HEK293 (cell line): ENCODE data around the gene AOC3.

Experiments used
- CTCF ChIA-PET: fragments of 350-600 bp; formaldehyde crosslinking; extraction: SDS; loops from one replicate; lab custom pipeline; 2021; ENCODE audit warnings: antibody characterized with exemption; lab: Yijun Ruan, JAX
- POLR2A ChIA-PET: fragments of 300-600 bp; formaldehyde crosslinking; extraction: SDS; loops from one replicate; lab custom pipeline; 2020; ENCODE audit warnings: antibody characterized with exemption, inconsistent platforms; lab: Yijun Ruan, JAX
- H3K27ac ChIP-seq: fragments of 200-500 bp; sonication (Bioruptor generic); 2 replicates; pipeline ENCODE4 v1.5.1; 2014; ENCODE audit warnings: low read depth, low read length, control low read depth, inconsistent platforms; ENCODE audit errors: extremely low read depth
- H3K36me3 ChIP-seq, 2 experiments: fragments of 200-500 bp in 1 of 2; sonication (Bioruptor generic) in 1 of 2; 1 replicate in 1 of 2; 2 replicates in 1 of 2; pipeline ENCODE4 v1.5.1; 2014 to 2017; ENCODE audit warnings: inconsistent platforms in 2 of 2, low read length in 2 of 2; ENCODE audit not compliant: control insufficient read depth in 2 of 2, insufficient read depth in 1 of 2
- H3K4me1 ChIP-seq: fragments of 200-500 bp; sonication (Bioruptor generic); 2 replicates; pipeline ENCODE4 v1.5.1; 2014; ENCODE audit warnings: mild to moderate bottlenecking, low read length, inconsistent platforms; ENCODE audit not compliant: control insufficient read depth, insufficient read depth
- H3K4me3 ChIP-seq: 2 replicates; pipeline ENCODE4 v1.5.1; 2011; ENCODE audit warnings: low read depth, mild to moderate bottlenecking, control low read depth, low read length, moderate library complexity
- H3K9me3 ChIP-seq: fragments of 200-500 bp; sonication (Bioruptor generic); 2 replicates; pipeline ENCODE4 v1.5.1; 2014; ENCODE audit warnings: low read depth, low read length, inconsistent platforms; ENCODE audit not compliant: control insufficient read depth, insufficient read depth
- FEZF1 ChIP-seq: fragments of 450-650 bp; formaldehyde crosslinking; IDR thresholded peaks from 2 replicates; pipeline ENCODE4 v1.5.1; 2016; ENCODE audit warnings: missing biosample characterization, missing genetic modification characterization
- GLI2 ChIP-seq: fragments of 450-650 bp; formaldehyde crosslinking; IDR thresholded peaks from 2 replicates; pipeline ENCODE4; 2017; ENCODE audit warnings: missing biosample characterization, missing genetic modification characterization, low read depth, borderline replicate concordance
- GLIS2 ChIP-seq: fragments of 450-650 bp; formaldehyde crosslinking; IDR thresholded peaks from 2 replicates; pipeline ENCODE4 v1.5.1; 2016; ENCODE audit warnings: missing biosample characterization, missing genetic modification characterization
- IKZF3 ChIP-seq: fragments of 450-650 bp; IDR thresholded peaks from 2 replicates; pipeline ENCODE4 v1.5.0; 2018; ENCODE audit warnings: missing biosample characterization, mild to moderate bottlenecking, missing genetic modification characterization, moderate library complexity
- PRDM1 ChIP-seq: fragments of 450-650 bp; formaldehyde crosslinking; IDR thresholded peaks from 2 replicates; pipeline ENCODE4; 2016; ENCODE audit warnings: missing biosample characterization, missing genetic modification characterization
- ZBTB20 ChIP-seq: fragments of 450-650 bp; formaldehyde crosslinking; IDR thresholded peaks from 2 replicates; pipeline ENCODE4 v1.5.1; 2016; ENCODE audit warnings: missing biosample characterization, missing genetic modification characterization
- ZFHX2 ChIP-seq: fragments of 450-650 bp; formaldehyde crosslinking; conservative IDR thresholded peaks from 2 replicates; pipeline ENCODE4 v1.5.1; 2016; ENCODE audit warnings: missing biosample characterization, missing genetic modification characterization
- ZNF133 ChIP-seq: fragments of 450-650 bp; formaldehyde crosslinking; IDR thresholded peaks from 2 replicates; pipeline ENCODE4 v1.5.1; 2016; ENCODE audit warnings: missing biosample characterization, missing genetic modification characterization
- ZNF169 ChIP-seq: fragments of 450-650 bp; formaldehyde crosslinking; IDR thresholded peaks from 2 replicates; pipeline ENCODE4 v1.5.1; 2016; ENCODE audit warnings: missing biosample characterization, missing genetic modification characterization
- ZNF18 ChIP-seq: fragments of 450-650 bp; formaldehyde crosslinking; IDR thresholded peaks from 2 replicates; pipeline ENCODE4 v1.5.1; 2016; ENCODE audit warnings: missing biosample characterization, missing genetic modification characterization
- ZNF280C ChIP-seq: fragments of 450-650 bp; formaldehyde crosslinking; IDR thresholded peaks from 2 replicates; pipeline ENCODE4 v1.5.1; 2016; ENCODE audit warnings: missing biosample characterization, missing genetic modification characterization
- ZNF391 ChIP-seq: fragments of 450-650 bp; formaldehyde crosslinking; IDR thresholded peaks from 2 replicates; pipeline ENCODE4 v1.5.1; 2016; ENCODE audit warnings: low read depth, missing biosample characterization, missing genetic modification characterization, borderline replicate concordance
- ZNF433 ChIP-seq: fragments of 450-650 bp; formaldehyde crosslinking; IDR thresholded peaks from 2 replicates; pipeline ENCODE4 v1.5.1; 2016; ENCODE audit warnings: missing biosample characterization, missing genetic modification characterization, low read depth
- ZNF521 ChIP-seq: fragments of 450-650 bp; formaldehyde crosslinking; IDR thresholded peaks from 2 replicates; pipeline ENCODE4 v1.5.1; 2017; ENCODE audit warnings: missing biosample characterization, mild to moderate bottlenecking, missing genetic modification characterization
- ZNF596 ChIP-seq: fragments of 450-650 bp; IDR thresholded peaks from 2 replicates; pipeline ENCODE4 v1.5.0; 2018; ENCODE audit warnings: missing biosample characterization, mild to moderate bottlenecking, missing genetic modification characterization, moderate library complexity
- ZNF654 ChIP-seq: fragments of 450-650 bp; formaldehyde crosslinking; IDR thresholded peaks from 2 replicates; pipeline ENCODE4 v1.5.1; 2016; ENCODE audit warnings: low read depth, missing biosample characterization, missing genetic modification characterization
- ZNF660 ChIP-seq: fragments of 450-650 bp; IDR thresholded peaks from 2 replicates; pipeline ENCODE4 v1.5.1; 2018; ENCODE audit warnings: missing biosample characterization, mild to moderate bottlenecking, missing genetic modification characterization
- ZNF664 ChIP-seq: fragments of 450-650 bp; formaldehyde crosslinking; IDR thresholded peaks from 2 replicates; pipeline ENCODE4 v1.5.1; 2016; ENCODE audit warnings: missing biosample characterization, missing genetic modification characterization
- ZNF777 ChIP-seq: fragments of 450-650 bp; formaldehyde crosslinking; IDR thresholded peaks from 2 replicates; pipeline ENCODE4 v1.5.1; 2017; ENCODE audit warnings: missing biosample characterization, missing genetic modification characterization, borderline replicate concordance
- ZXDB ChIP-seq: fragments of 450-650 bp; formaldehyde crosslinking; IDR thresholded peaks from 2 replicates; pipeline ENCODE4 v1.5.1; 2016; ENCODE audit warnings: missing biosample characterization, missing genetic modification characterization
- TF ChIP-seq, protein P1 (sequence below): fragments of 450-650 bp; formaldehyde crosslinking; IDR thresholded peaks from 2 replicates; pipeline ENCODE4 v1.5.1; 2016; ENCODE audit warnings: missing biosample characterization, missing genetic modification characterization, low read depth
- TF ChIP-seq, protein P2 (sequence below): fragments of 450-650 bp; formaldehyde crosslinking; IDR thresholded peaks from 2 replicates; pipeline ENCODE4 v1.5.1; 2017; ENCODE audit warnings: missing biosample characterization, missing genetic modification characterization

Gene AOC3

DNA sequence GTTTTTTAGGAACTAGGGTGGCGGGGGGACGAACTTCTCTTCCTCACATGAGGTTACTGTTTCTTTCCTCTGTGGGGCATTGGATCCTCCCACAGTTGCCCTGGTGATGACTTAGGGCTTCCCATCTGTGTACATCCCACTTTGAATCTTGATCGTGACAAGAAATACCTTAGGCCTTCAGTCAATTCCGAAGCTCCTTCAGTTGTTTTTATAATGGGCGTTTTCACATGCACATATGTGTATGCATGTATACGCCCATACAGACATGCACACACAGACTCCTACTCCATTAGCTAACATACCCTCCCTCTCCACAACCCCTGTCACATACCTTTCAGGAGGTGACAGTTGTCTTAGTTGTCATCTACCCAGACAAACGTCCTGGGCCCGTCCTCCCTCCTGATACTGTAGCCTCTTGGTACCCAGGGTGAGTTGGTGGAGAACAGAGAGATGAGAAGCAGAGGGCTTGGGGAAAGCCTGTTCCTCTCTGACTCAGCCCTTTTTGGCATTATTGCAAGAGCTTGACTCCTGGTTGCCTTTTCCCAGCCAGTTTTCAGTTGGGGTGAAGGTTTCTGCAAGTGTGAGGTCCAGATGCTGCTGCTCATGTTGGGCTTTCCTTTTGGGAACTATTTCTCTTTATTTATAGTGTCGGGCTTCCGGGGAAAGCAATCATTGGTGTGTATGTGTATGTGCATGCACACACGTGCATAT, 8.9 kb upstream of the AOC3 start:
- Histone ChIP-seq H3K27ac (no peak overlapping the region), H3K36me3 (peaks cover 47 to 87% of the 10 kb centered on the region in 2 experiments), H3K4me3 (no peak overlapping the region), H3K4me1 (no peaks in the 10 kb centered on the region), H3K9me3 (no peaks in the 10 kb centered on the region)
- ChIA-PET POLR2A (interaction anchor here (0.6 to 4.7 kb wide), 4 partner anchors 8 to 265 kb away, joined by 3 to 25 read pairs (median 3); partner anchors contain the start of genes PSME3 and RPL27), CTCF (interaction anchor here (0.5 to 5.4 kb wide), 21 partner anchors 8 to 554 kb away, joined by 3 to 81 read pairs (median 5); partner anchors contain the start of genes IFI35, PSME3 and RPL27)
- no peak for TF ChIP-seq ZNF521 (tag by site-specific recombination)
- TF ChIP-seq, protein P1, sequence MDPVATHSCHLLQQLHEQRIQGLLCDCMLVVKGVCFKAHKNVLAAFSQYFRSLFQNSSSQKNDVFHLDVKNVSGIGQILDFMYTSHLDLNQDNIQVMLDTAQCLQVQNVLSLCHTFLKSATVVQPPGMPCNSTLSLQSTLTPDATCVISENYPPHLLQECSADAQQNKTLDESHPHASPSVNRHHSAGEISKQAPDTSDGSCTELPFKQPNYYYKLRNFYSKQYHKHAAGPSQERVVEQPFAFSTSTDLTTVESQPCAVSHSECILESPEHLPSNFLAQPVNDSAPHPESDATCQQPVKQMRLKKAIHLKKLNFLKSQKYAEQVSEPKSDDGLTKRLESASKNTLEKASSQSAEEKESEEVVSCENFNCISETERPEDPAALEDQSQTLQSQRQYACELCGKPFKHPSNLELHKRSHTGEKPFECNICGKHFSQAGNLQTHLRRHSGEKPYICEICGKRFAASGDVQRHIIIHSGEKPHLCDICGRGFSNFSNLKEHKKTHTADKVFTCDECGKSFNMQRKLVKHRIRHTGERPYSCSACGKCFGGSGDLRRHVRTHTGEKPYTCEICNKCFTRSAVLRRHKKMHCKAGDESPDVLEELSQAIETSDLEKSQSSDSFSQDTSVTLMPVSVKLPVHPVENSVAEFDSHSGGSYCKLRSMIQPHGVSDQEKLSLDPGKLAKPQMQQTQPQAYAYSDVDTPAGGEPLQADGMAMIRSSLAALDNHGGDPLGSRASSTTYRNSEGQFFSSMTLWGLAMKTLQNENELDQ, result no peak

- POLR2A ChIA-PET, result interaction anchor here (1.0 to 4.7 kb wide), 4 partner anchors 10 to 472 kb away, joined by 3 to 25 read pairs (median 3); partner anchors contain the start of genes PSME3 and RPL27
- CTCF ChIA-PET, result interaction anchor here (0.5 to 5.4 kb wide), 36 partner anchors 9 to 496 kb away, joined by 3 to 81 read pairs (median 4); partner anchors contain the start of genes IFI35, PSME3 and RPL27
- Histone ChIP-seq H3K4me3 (no peak overlapping the region), H3K27ac (no peak overlapping the region), H3K36me3 (peaks cover 33 to 74% of the 10 kb centered on the region in 2 experiments), H3K4me1 (no peaks in the 10 kb centered on the region), H3K9me3 (no peaks in the 10 kb centered on the region)
- TF ChIP-seq ZBTB20 (no peak), ZNF133 (no peak), GLI2 (tag by site-specific recombination) (no peak), PRDM1 (tag by site-specific recombination) (peak; percentile 11; the same call in 1 of the 2 replicates), ZNF596 (tag by site-specific recombination) (no peak), ZNF169 (tag by site-specific recombination) (no peak), ZNF777 (tag by site-specific recombination) (no peak), ZNF391 (tag by site-specific recombination) (no peak), FEZF1 (tag by site-specific recombination) (no peak), ZNF660 (no peak), ZNF433 (tag by site-specific recombination) (no peak), ZNF654 (tag by site-specific recombination) (peak; percentile 97), ZXDB (no peak), GLIS2 (tag by site-specific recombination) (no peak), ZFHX2 (tag by site-specific recombination) (no peak), ZNF664 (no peak), IKZF3 (tag by site-specific recombination) (peak; percentile 56), ZNF18 (tag by site-specific recombination) (no peak), ZNF280C (no peak)
- TF ChIP-seq, protein P1, result no peak
- TF ChIP-seq, protein P2, sequence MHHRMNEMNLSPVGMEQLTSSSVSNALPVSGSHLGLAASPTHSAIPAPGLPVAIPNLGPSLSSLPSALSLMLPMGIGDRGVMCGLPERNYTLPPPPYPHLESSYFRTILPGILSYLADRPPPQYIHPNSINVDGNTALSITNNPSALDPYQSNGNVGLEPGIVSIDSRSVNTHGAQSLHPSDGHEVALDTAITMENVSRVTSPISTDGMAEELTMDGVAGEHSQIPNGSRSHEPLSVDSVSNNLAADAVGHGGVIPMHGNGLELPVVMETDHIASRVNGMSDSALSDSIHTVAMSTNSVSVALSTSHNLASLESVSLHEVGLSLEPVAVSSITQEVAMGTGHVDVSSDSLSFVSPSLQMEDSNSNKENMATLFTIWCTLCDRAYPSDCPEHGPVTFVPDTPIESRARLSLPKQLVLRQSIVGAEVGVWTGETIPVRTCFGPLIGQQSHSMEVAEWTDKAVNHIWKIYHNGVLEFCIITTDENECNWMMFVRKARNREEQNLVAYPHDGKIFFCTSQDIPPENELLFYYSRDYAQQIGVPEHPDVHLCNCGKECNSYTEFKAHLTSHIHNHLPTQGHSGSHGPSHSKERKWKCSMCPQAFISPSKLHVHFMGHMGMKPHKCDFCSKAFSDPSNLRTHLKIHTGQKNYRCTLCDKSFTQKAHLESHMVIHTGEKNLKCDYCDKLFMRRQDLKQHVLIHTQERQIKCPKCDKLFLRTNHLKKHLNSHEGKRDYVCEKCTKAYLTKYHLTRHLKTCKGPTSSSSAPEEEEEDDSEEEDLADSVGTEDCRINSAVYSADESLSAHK (tag by site-specific recombination), result no peak
These were observed 7.6 kb upstream of the AOC3 start for GRCh38 chr17:42843358-42843934.
